Cerebellar cortex (tissue), 1 donor: ENCODE data around the gene GPRC5D.

ENCODE experiments used
- DNase-seq: peaks from one replicate; pipeline ENCODE4 v3.0.0-alpha.2; 2015; ENCODE audit warnings: low spot score

Gene GPRC5D

GRCh38 chr12:12936983-12937491 lies 14.9 kb downstream of the GPRC5D start:
- DNase-seq = no peak

- no peak for DNase-seq
Measured at GRCh38 chr12:12934556-12934955, 17.4 kb downstream of the GPRC5D start.

- no peak for DNase-seq
Measured at GRCh38 chr12:12933742-12934141, 18.2 kb downstream of the GPRC5D start.

GRCh38 chr12:12930633-12931219 lies 21.2 kb downstream of the GPRC5D start:
- DNase-seq = no peak

- DNase-seq = no peak
Measured at GRCh38 chr12:12929696-12930095, 22.3 kb downstream of the GPRC5D start.

- DNase-seq = no peak
Measured at GRCh38 chr12:12927211-12928079, 24.5 kb downstream of the GPRC5D start.

- DNase-seq = no peak
Measured at GRCh38 chr12:12926571-12927071, 25.3 kb downstream of the GPRC5D start.

GRCh38 chr12:12925388-12925787 lies 26.6 kb downstream of the GPRC5D start:
- DNase-seq = no peak

- DNase-seq = no peak
Measured at GRCh38 chr12:12924169-12924568, 27.8 kb downstream of the GPRC5D start.

- DNase-seq = no peak
Measured at GRCh38 chr12:12922978-12923377, 29.0 kb downstream of the GPRC5D start.

- peak; percentile 62 for DNase-seq
Measured at GRCh38 chr12:12922191-12922616, 29.8 kb downstream of the GPRC5D start.

GRCh38 chr12:12919666-12920435 lies 32.1 kb downstream of the GPRC5D start:
- no peak for DNase-seq

GRCh38 chr12:12918781-12919389 lies 33.1 kb downstream of the GPRC5D start:
- no peak for DNase-seq

- DNase-seq = no peak
Measured at GRCh38 chr12:12917517-12917916, 34.5 kb downstream of the GPRC5D start.

GRCh38 chr12:12916135-12916944 lies 35.6 kb downstream of the GPRC5D start:
- peak; percentile 95 for DNase-seq

GRCh38 chr12:12915656-12916055 lies 36.3 kb downstream of the GPRC5D start:
- DNase-seq = peak; percentile 61

GRCh38 chr12:12912711-12913110 lies 39.3 kb downstream of the GPRC5D start:
- DNase-seq = no peak

GRCh38 chr12:12909995-12910420 lies 42.0 kb downstream of the GPRC5D start:
- DNase-seq = no peak

GRCh38 chr12:12909228-12909994 lies 42.6 kb downstream of the GPRC5D start:
- no peak for DNase-seq

GRCh38 chr12:12908711-12909110 lies 43.3 kb downstream of the GPRC5D start:
- DNase-seq = no peak
